Measurements from ENCODE around the gene MAP3K2.

The MAP3K2 gene

GRCh38 chr2:127373362-127374083 lies 14.3 kb downstream of the MAP3K2 start:
- TF ChIP-seq CTCF (IDR thresholded peaks at IDR 0.05; ENCODE audit: low read depth, low read length): no peak
- no peak overlapping the region for H3K4me3 ChIP-seq (ENCODE audit: low read depth, low read length)

GRCh38 chr2:127371037-127371436 lies 16.7 kb downstream of the MAP3K2 start:
- TF ChIP-seq CTCF (IDR thresholded peaks at IDR 0.05; ENCODE audit: low read depth, low read length): no peak
- H3K4me3 ChIP-seq (ENCODE audit: low read depth, low read length): no peak overlapping the region

GRCh38 chr2:127370010-127370409 lies 17.8 kb downstream of the MAP3K2 start:
- H3K4me3 ChIP-seq (ENCODE audit: low read depth, low read length): no peak overlapping the region
- TF ChIP-seq CTCF (IDR thresholded peaks at IDR 0.05; ENCODE audit: low read depth, low read length): no peak

DNA sequence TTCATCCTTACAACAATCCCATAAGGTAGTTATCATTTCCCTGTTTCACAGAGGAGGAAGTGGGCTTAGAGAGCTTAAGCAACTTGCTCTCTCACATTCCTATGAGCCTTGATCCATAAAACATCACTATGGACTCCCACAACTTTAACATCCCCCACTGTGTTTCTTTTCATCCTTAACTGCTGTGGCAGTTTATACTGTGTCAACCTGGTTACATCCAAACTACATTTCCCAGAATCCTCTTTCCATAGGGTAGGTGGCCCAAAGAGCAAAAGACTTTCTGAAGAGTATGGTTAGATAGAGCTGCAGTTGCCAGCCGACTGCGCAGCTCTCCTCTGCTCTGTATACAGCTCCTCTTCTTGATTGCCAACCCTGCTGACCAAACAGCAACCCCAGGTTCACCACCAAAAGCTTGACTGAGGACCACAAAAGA lies 22.5 kb downstream of the MAP3K2 start:
- no peak for TF ChIP-seq CTCF (IDR thresholded peaks at IDR 0.05; ENCODE audit: low read depth, low read length)

GRCh38 chr2:127362971-127363370 lies 24.8 kb downstream of the MAP3K2 start:
- TF ChIP-seq CTCF (IDR thresholded peaks at IDR 0.05; ENCODE audit: low read depth, low read length): no peak

More for the DNA sequence above, 22.5 kb downstream of the MAP3K2 start:
- H3K4me3 ChIP-seq (ENCODE audit: low read depth, low read length): no peak overlapping the region

GRCh38 chr2:127361929-127362885 lies 25.6 kb downstream of the MAP3K2 start:
- TF ChIP-seq CTCF (IDR thresholded peaks at IDR 0.05; ENCODE audit: low read depth, low read length): no peak
- no peak overlapping the region for H3K4me3 ChIP-seq (ENCODE audit: low read depth, low read length)

More at GRCh38 chr2:127362971-127363370, 24.8 kb downstream of the MAP3K2 start:
- no peak overlapping the region for H3K4me3 ChIP-seq (ENCODE audit: low read depth, low read length)

GRCh38 chr2:127360242-127360641 lies 27.5 kb downstream of the MAP3K2 start:
- TF ChIP-seq CTCF (IDR thresholded peaks at IDR 0.05; ENCODE audit: low read depth, low read length): no peak

More at GRCh38 chr2:127360242-127360641, 27.5 kb downstream of the MAP3K2 start:
- H3K4me3 ChIP-seq (ENCODE audit: low read depth, low read length): no peak overlapping the region

Measured in WI38 (cell line).